Keratinocyte (primary cell): ENCODE results near the gene MBNL3.

Experiments used
- EZH2 ChIP-seq: IDR thresholded peaks from one replicate; pipeline ENCODE4 v1.6.1; 2012; ENCODE audit warnings: inconsistent platforms, mild to moderate bottlenecking, low read length, moderate library complexity
- TF ChIP-seq, protein P1 (sequence below), 3 experiments: IDR thresholded peaks in 1 of 3; conservative IDR thresholded peaks in 1 of 3; optimal IDR thresholded peaks in 1 of 3; 2 replicates in 2 of 3; 3 replicates in 1 of 3; pipeline versions ENCODE3 to v1.5.1; 2011; ENCODE audit warnings: low read length in 3 of 3, mild to moderate bottlenecking in 3 of 3, moderate library complexity in 2 of 3, control low read depth in 1 of 3, inconsistent platforms in 1 of 3; ENCODE audit not compliant: insufficient read depth in 2 of 3; ENCODE audit errors: extremely low read depth in 1 of 3

- TF ChIP-seq, protein P1, sequence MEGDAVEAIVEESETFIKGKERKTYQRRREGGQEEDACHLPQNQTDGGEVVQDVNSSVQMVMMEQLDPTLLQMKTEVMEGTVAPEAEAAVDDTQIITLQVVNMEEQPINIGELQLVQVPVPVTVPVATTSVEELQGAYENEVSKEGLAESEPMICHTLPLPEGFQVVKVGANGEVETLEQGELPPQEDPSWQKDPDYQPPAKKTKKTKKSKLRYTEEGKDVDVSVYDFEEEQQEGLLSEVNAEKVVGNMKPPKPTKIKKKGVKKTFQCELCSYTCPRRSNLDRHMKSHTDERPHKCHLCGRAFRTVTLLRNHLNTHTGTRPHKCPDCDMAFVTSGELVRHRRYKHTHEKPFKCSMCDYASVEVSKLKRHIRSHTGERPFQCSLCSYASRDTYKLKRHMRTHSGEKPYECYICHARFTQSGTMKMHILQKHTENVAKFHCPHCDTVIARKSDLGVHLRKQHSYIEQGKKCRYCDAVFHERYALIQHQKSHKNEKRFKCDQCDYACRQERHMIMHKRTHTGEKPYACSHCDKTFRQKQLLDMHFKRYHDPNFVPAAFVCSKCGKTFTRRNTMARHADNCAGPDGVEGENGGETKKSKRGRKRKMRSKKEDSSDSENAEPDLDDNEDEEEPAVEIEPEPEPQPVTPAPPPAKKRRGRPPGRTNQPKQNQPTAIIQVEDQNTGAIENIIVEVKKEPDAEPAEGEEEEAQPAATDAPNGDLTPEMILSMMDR (optimal IDR thresholded peaks at IDR 0.05 in 1 of 3, IDR thresholded peaks at IDR 0.05 in 1 of 3, conservative IDR thresholded peaks at IDR 0.05 in 1 of 3; ENCODE audit: extremely low read depth in 1 of 3, insufficient read depth in 2 of 3, low read length in 3 of 3): no peak
- no peak for TF ChIP-seq EZH2
Observed at GRCh38 chrX:132435222-132435621, 53.6 kb downstream of the MBNL3 start.
